Motor neuron (in vitro differentiated cells): ENCODE data around the gene DSG2. TPM values are rescaled to one million over a fixed set of nuclear protein-coding genes. Genes with fewer than 3 reads are reported as not detected.
A peak's percentile ranks its signal among the peaks of the same experiment; 100 is the strongest.

Experiments
- ATAC-seq, 8 experiments: fragments of 200-7000 bp; cut with Tn5 transposase; replicated peaks in 6 of 8; 2 replicates each; pipeline ENCODE4 v1.8.0; 2021; ENCODE audit warnings: mild to moderate bottlenecking in 8 of 8, moderate library complexity in 8 of 8
- H3K27ac ChIP-seq, 2 donors: fragments of 250-450 bp; sonication (Bioruptor Pico); 2 replicates each; pipeline ENCODE4 v1.9.0; 2021; ENCODE audit warnings: antibody characterized with exemption in 2 of 2, mild to moderate bottlenecking in 2 of 2, moderate library complexity in 1 of 2
- H3K4me1 ChIP-seq, 2 donors: fragments of 250-450 bp; sonication (Bioruptor Pico); replicated peaks in 1 of 2; 2 replicates each; pipeline ENCODE4 v1.6.1; 2021; ENCODE audit warnings: antibody characterized with exemption in 2 of 2, mild to moderate bottlenecking in 2 of 2, moderate library complexity in 1 of 2
- H3K4me3 ChIP-seq, 5 donors: fragments of 250-450 bp; sonication (Bioruptor Pico); 2 replicates each; pipeline ENCODE4 v1.9.0; 2021; ENCODE audit warnings: antibody characterized with exemption in 5 of 5, mild to moderate bottlenecking in 5 of 5, moderate library complexity in 4 of 5
- WGBS, 10 experiments: fragments of 450-650 bp; shearing (Covaris generic); methylation state at CpG; one replicate each; pipeline ENCODE4 v1.0.0; 2022; 5-methylcytosine and 5-hydroxymethylcytosine counted together
- in situ Hi-C, 9 experiments: fragments of 400-800 bp; cut with MboI; loops; one replicate each; pipeline ENCODE4 v1.15.0; 2021; ENCODE audit warnings: low sequenced_read_pairs in 9 of 9, low pct_unique_long_range_greater_than_20kb in 2 of 9; ENCODE audit not compliant: unreplicated experiment in 9 of 9
- total RNA-seq, 8 experiments: library from RNA; unstranded; fragments of 300-600 nt; gene quantifications; 2 replicates each; pipeline versions ENCODE4 v1.2.3 to v1.2.4, GENCODE V29; 2022

The DSG2 gene
- total RNA-seq, 8 experiments from 2014 or later = 0.13 to 21.5 (median 5.8) TPM

DNA sequence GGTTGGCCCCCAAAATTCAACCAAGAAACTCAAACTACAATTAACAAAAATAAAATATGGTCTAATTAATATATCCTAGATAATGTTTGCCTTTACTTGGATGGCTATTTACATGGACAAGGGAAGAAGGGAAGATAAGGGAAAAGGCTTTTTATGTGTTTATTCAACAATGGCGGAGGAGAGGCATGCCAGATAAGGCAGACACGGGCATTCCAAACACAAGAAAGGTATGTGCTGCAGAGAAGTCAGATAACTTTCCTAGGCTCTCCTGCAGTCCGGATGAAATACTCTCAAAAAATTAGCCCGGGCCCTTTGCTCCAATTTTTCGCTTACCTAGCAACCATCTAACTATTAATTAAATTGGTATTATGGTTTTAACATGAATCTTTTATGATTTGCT is 88.6 kb downstream of the DSG2 start:
- in situ Hi-C loops = no loop called here
- ATAC-seq = no peak
- H3K27ac ChIP-seq = no peak overlapping the region
- H3K4me3 ChIP-seq = no peak overlapping the region
- peaks cover 11% of the 10 kb centered on the region in 2 donors for H3K4me1 ChIP-seq
- 36 to 100% (median 91%) methylated on average over 3 to 5 of the region's 5 CpGs for WGBS, 10 experiments

DNA sequence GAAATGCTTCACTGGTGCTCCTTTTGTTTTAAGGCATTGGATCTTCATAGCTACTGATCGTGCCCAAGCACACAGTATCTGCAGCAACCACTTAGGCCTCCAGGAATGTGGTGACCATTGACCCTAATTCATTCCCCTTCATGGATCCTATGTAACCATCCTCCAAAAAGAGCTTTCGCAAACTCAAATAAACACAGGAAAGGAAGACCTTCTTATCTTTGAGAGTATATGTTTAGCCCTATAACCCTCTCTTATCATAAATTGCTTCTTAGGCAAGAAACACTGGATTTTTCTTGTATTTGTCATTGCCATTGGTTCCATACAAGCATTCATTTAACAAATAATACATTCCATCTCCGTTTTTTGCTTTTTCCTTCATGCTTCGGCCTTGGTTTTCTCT is 89.6 kb downstream of the DSG2 start:
- 16 to 96% (median 84%) methylated on average over 3 to 4 of the region's 4 CpGs; no CpG with 5 or more reads in 1 of the 10 experiments for WGBS, 10 experiments
- in situ Hi-C loops = no loop called here

DNA sequence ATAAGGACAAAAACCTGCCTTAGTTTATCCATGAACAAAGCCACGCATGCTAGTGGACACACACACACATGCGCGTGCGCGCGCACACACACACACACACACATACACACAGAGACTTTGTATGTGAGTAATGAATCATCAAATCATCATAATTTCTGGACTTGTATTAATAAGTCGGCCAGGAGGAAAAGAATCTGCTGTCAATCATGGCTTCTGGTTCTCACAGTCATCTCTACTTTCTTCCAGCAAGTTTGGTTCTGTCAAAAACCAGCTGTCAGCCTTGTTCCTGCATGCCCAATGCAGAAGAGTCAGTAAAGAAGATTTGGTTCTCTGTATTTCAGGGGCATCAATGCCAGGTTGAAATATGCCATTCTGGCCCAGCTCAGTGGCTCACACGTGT is 92.6 kb downstream of the DSG2 start:
- in situ Hi-C loops = no loop called here
- WGBS, 10 experiments = 48 to 100% (median 86%) methylated on average over 1 to 8 of the region's 8 CpGs; no CpG with 5 or more reads in 1 of the 10 experiments
- ATAC-seq = no peak

More for the DNA sequence above, 89.6 kb downstream of the DSG2 start:
- Histone ChIP-seq H3K4me1 (peaks cover 10 to 13% of the 10 kb centered on the region in 2 donors), H3K27ac (no peak overlapping the region), H3K4me3 (no peak overlapping the region)
- ATAC-seq = peak in 2 of 8 experiments; percentile 31 to 94

DNA sequence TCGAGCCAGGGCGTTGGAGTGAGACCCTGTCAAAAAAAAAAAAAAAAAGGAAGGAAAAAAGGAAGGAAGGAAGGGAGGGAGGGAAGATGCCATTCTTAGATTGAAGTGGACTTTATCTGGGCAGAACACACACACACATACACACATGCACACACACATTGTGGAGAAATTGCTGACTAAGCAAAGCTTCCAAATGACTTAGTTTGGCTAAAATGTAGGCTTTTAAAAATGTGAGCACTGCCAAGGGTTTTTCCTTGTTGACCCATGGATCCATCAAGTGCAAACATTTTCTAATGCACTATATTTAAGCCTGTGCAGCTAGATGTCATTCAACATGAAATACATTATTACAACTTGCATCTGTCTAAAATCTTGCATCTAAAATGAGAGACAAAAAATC is 93.1 kb downstream of the DSG2 start:
- peaks cover 13 to 20% of the 10 kb centered on the region in 2 donors for H3K4me1 ChIP-seq
- in situ Hi-C loops = no loop called here
- ATAC-seq = no peak
- no peak overlapping the region for H3K4me3 ChIP-seq
- 50 to 100% (median 90%) methylated on average over 1 to 2 of the region's 2 CpGs; no CpG with 5 or more reads in 5 of the 10 experiments for WGBS, 10 experiments
- no peak overlapping the region for H3K27ac ChIP-seq

More for the DNA sequence above, 92.6 kb downstream of the DSG2 start:
- H3K4me3 ChIP-seq = no peak overlapping the region
- H3K27ac ChIP-seq = no peak overlapping the region
- peaks cover 13 to 15% of the 10 kb centered on the region in 2 donors for H3K4me1 ChIP-seq

DNA sequence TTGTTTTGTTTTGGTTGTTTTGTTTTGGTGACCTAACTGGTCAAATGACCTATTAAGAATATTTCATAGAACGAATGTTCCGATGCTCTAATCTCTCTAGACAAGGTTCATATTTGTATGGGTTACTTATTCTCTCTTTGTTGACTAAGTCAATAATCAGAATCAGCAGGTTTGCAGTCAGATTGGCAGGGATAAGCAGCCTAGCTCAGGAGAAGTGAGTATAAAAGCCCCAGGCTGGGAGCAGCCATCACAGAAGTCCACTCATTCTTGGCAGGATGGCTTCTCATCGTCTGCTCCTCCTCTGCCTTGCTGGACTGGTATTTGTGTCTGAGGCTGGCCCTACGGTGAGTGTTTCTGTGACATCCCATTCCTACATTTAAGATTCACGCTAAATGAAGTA is 93.7 kb downstream of the DSG2 start, which contains the start of gene TTR:
Gene TTR (plus strand): TSS at position 250 of the 400 bp plus-strand sequence. CDS start 26 bp downstream, at position 276.
- 0 to 95% (median 71%) methylated on average over 1 to 5 of the region's 5 CpGs; no CpG with 5 or more reads in 1 of the 10 experiments for WGBS, 10 experiments
- no peak for ATAC-seq
- Histone ChIP-seq H3K4me3 (no peak within 1 kb of the TSS), H3K27ac (no peak within 1 kb of the TSS), H3K4me1 (peaks cover 13 to 22% of the 10 kb centered on the region in 2 donors)
- in situ Hi-C loops = no loop called here

DNA sequence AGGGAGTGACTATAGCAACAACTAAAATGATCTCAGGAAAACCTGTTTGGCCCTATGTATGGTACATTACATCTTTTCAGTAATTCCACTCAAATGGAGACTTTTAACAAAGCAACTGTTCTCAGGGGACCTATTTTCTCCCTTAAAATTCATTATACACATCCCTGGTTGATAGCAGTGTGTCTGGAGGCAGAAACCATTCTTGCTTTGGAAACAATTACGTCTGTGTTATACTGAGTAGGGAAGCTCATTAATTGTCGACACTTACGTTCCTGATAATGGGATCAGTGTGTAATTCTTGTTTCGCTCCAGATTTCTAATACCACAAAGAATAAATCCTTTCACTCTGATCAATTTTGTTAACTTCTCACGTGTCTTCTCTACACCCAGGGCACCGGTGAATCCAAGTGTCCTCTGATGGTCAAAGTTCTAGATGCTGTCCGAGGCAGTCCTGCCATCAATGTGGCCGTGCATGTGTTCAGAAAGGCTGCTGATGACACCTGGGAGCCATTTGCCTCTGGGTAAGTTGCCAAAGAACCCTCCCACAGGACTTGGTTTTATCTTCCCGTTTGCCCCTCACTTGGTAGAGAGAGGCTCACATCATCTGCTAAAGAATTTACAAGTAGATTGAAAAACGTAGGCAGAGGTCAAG is 94.7 kb downstream of the DSG2 start:
- ATAC-seq = peak in 2 of 8 experiments; percentile 30 to 53
- Histone ChIP-seq H3K4me3 (no peak overlapping the region), H3K27ac (no peak overlapping the region), H3K4me1 (peaks cover 13 to 15% of the 10 kb centered on the region in 2 donors)
- 0 to 84% (median 53%) methylated on average over 1 to 9 of the region's 10 CpGs; no CpG with 5 or more reads in 1 of the 10 experiments for WGBS, 10 experiments
- in situ Hi-C loops = no loop called here

DNA sequence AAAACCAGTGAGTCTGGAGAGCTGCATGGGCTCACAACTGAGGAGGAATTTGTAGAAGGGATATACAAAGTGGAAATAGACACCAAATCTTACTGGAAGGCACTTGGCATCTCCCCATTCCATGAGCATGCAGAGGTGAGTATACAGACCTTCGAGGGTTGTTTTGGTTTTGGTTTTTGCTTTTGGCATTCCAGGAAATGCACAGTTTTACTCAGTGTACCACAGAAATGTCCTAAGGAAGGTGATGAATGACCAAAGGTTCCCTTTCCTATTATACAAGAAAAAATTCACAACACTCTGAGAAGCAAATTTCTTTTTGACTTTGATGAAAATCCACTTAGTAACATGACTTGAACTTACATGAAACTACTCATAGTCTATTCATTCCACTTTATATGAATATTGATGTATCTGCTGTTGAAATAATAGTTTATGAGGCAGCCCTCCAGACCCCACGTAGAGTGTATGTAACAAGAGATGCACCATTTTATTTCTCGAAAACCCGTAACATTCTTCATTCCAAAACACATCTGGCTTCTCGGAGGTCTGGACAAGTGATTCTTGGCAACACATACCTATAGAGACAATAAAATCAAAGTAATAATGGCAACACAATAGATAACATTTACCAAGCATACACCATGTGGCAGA is 97.3 kb downstream of the DSG2 start:
- WGBS, 10 experiments = 15 to 100% (median 83%) methylated on average over 1 to 5 of the region's 5 CpGs; no CpG with 5 or more reads in 1 of the 10 experiments
- Histone ChIP-seq H3K4me3 (no peak overlapping the region), H3K27ac (no peak overlapping the region), H3K4me1 (peaks cover 13 to 15% of the 10 kb centered on the region in 2 donors)
- ATAC-seq = no peak
- in situ Hi-C loops = no loop called here

DNA sequence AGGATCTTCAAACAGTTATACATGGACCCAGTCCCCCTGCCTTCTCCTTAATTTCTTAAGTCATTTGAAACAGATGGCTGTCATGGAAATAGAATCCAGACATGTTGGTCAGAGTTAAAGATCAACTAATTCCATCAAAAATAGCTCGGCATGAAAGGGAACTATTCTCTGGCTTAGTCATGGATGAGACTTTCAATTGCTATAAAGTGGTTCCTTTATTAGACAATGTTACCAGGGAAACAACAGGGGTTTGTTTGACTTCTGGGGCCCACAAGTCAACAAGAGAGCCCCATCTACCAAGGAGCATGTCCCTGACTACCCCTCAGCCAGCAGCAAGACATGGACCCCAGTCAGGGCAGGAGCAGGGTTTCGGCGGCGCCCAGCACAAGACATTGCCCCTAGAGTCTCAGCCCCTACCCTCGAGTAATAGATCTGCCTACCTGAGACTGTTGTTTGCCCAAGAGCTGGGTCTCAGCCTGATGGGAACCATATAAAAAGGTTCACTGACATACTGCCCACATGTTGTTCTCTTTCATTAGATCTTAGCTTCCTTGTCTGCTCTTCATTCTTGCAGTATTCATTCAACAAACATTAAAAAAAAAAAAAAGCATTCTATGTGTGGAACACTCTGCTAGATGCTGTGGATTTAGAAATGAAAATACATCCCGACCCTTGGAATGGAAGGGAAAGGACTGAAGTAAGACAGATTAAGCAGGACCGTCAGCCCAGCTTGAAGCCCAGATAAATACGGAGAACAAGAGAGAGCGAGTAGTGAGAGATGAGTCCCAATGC is 98.3 kb downstream of the DSG2 start:
- ATAC-seq = peak in 3 of 8 experiments; percentile 19 to 91 (median 43)
- no peak overlapping the region for H3K4me3 ChIP-seq
- H3K4me1 ChIP-seq = peaks cover 11 to 14% of the 10 kb centered on the region in 2 donors
- H3K27ac ChIP-seq = peak overlapping the region in 1 of 2 donors; percentile 50
- WGBS, 10 experiments = 0 to 100% (median 75%) methylated on average over 1 to 9 of the region's 9 CpGs; no CpG with 5 or more reads in 1 of the 10 experiments
- in situ Hi-C loops = no loop called here

DNA sequence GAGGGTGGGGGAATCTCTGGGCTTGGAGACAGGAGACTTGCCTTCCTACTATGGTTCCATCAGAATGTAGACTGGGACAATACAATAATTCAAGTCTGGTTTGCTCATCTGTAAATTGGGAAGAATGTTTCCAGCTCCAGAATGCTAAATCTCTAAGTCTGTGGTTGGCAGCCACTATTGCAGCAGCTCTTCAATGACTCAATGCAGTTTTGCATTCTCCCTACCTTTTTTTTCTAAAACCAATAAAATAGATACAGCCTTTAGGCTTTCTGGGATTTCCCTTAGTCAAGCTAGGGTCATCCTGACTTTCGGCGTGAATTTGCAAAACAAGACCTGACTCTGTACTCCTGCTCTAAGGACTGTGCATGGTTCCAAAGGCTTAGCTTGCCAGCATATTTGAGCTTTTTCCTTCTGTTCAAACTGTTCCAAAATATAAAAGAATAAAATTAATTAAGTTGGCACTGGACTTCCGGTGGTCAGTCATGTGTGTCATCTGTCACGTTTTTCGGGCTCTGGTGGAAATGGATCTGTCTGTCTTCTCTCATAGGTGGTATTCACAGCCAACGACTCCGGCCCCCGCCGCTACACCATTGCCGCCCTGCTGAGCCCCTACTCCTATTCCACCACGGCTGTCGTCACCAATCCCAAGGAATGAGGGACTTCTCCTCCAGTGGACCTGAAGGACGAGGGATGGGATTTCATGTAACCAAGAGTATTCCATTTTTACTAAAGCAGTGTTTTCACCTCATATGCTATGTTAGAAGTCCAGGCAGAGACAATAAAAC is 100.2 kb downstream of the DSG2 start:
- Histone ChIP-seq H3K4me1 (peaks cover 0 to 7% of the 10 kb centered on the region in 2 donors), H3K4me3 (no peak overlapping the region), H3K27ac (no peak overlapping the region)
- in situ Hi-C loops = no loop called here
- WGBS, 10 experiments = 0 to 92% (median 82%) methylated on average over 3 to 13 of the region's 13 CpGs; no CpG with 5 or more reads in 2 of the 10 experiments
- ATAC-seq = no peak

Other genes starting within 250 kb of the DSG2 start
- under 1 TPM in 5 of 8 experiments, not detected in 3; under 0.01 to 0.33 (median 0.17) TPM for gene DSG1, start 180.0 kb upstream of the DSG2 start, total RNA-seq
- under 1 TPM in 1 of 8 experiments, not detected in 7; 0.09 TPM for gene DSG4, start 121.4 kb upstream of the DSG2 start, total RNA-seq
- gene DSG3, start 50.4 kb upstream of the DSG2 start, total RNA-seq = under 1 TPM in 5 of 8 experiments, not detected in 3; 0.04 to 0.61 (median 0.19) TPM
- gene TTR, start 93.7 kb downstream of the DSG2 start, total RNA-seq = 1 to 10 TPM in 2 of 8 experiments, under 1 TPM in 3, not detected in 3; 0.16 to 1.8 (median 0.94) TPM
- gene B4GALT6, start 186.4 kb downstream of the DSG2 start, total RNA-seq = 10 to 100 TPM in 4 of 8 experiments, 1 to 10 TPM in 4; 1.9 to 23.4 (median 10.6) TPM